ENCODE measurements around the gene AFG1L. TPM values are rescaled to one million over a fixed set of nuclear protein-coding genes. Genes with fewer than 3 reads are reported as not detected.
"Not testable (repeated sequence)": the region's sequence is repeated elsewhere in the genome, so short reads cannot be mapped to it uniquely, and the experiment has no call there.

Gene AFG1L
- polyA plus RNA-seq, 1 of the 3 experiments (the other 2 are of a cell fraction): 0.71 TPM

- no peaks in the 10 kb centered on the region for H3K9me2 ChIP-seq
- no peaks in the 10 kb centered on the region for H3K9me3 ChIP-seq
- H3K27ac ChIP-seq (ENCODE audit: low read depth in 2 of 2, low read length in 1 of 2): no peak overlapping the region
- TF ChIP-seq FOXM1 (IDR thresholded peaks at IDR 0.05; ENCODE audit: low read depth) (no peak), ZBTB33 (IDR thresholded peaks at IDR 0.05; ENCODE audit: borderline replicate concordance, low read depth) (no peak), USF2 (IDR thresholded peaks at IDR 0.05; ENCODE audit: borderline replicate concordance, low read depth, low read length) (no peak), ELF1 (IDR thresholded peaks at IDR 0.05) (no peak), RCOR1 (IDR thresholded peaks at IDR 0.05; ENCODE audit: low read length) (no peak)
- ChIA-PET POLR2A (no interaction called here), CTCF (interaction anchor here (1.3 kb wide), 1 partner anchor 11 kb away, joined by 3 read pairs; no protein-coding TSS in a partner anchor)
- WGBS (ENCODE audit: low lambda C conversion rate): 73% methylated on average over 4 of the region's 4 CpGs
- no peak for DNase-seq
- H3K79me2 ChIP-seq (ENCODE audit: insufficient read depth): no peaks in the 10 kb centered on the region
- H3F3A ChIP-seq (replicated peaks; ENCODE audit: insufficient read depth): no peaks in the 10 kb centered on the region
- no peak overlapping the region for H2AFZ ChIP-seq (ENCODE audit: low read depth)
- peaks cover 0 to 3% of the 10 kb centered on the region in 2 experiments for H3K36me3 ChIP-seq (replicated peaks in 1 of 2; ENCODE audit: control insufficient read depth in 1 of 2, insufficient read depth in 2 of 2, low read length in 1 of 2)
- H3K4me1 ChIP-seq (ENCODE audit: control insufficient read depth in 1 of 2, insufficient read depth in 2 of 2, low read depth in 1 of 2, low read length in 1 of 2): no peaks in the 10 kb centered on the region
- H3K9ac ChIP-seq: no peak overlapping the region
- no peaks in the 10 kb centered on the region for H4K20me1 ChIP-seq (ENCODE audit: insufficient read depth)
- no peak overlapping the region for H3K4me3 ChIP-seq (ENCODE audit: low read depth in 2 of 2, low read length in 1 of 2)
- no peak overlapping the region for H3K4me2 ChIP-seq
- no peaks in the 10 kb centered on the region for H3K27me3 ChIP-seq (ENCODE audit: insufficient read depth)
Observed at GRCh38 chr6:108323710-108324466, 29.0 kb downstream of the AFG1L start.

GRCh38 chr6:108330221-108330785 lies 35.4 kb downstream of the AFG1L start:
- H3K27ac ChIP-seq (ENCODE audit: low read depth in 2 of 2, low read length in 1 of 2); H3K9me3 ChIP-seq; H3K9me2 ChIP-seq; H3K36me3 ChIP-seq (replicated peaks in 1 of 2; ENCODE audit: control insufficient read depth in 1 of 2, insufficient read depth in 2 of 2, low read length in 1 of 2); H3F3A ChIP-seq (replicated peaks; ENCODE audit: insufficient read depth); H3K27me3 ChIP-seq (ENCODE audit: insufficient read depth); H2AFZ ChIP-seq (ENCODE audit: low read depth); H4K20me1 ChIP-seq (ENCODE audit: insufficient read depth); H3K4me3 ChIP-seq (ENCODE audit: low read depth in 2 of 2, low read length in 1 of 2); H3K4me2 ChIP-seq; POLR2A ChIA-PET; H3K9ac ChIP-seq; H3K79me2 ChIP-seq (ENCODE audit: insufficient read depth); DNase-seq; H3K4me1 ChIP-seq (ENCODE audit: control insufficient read depth in 1 of 2, insufficient read depth in 2 of 2, low read depth in 1 of 2, low read length in 1 of 2): not testable (repeated sequence)
- CTCF ChIA-PET: interaction anchor here (1.4 kb wide), 1 partner anchor 64 kb away, joined by 3 read pairs; no protein-coding TSS in a partner anchor
- 91% methylated on average over 7 of the region's 7 CpGs for WGBS (ENCODE audit: low lambda C conversion rate)

- Histone ChIP-seq H4K20me1 (ENCODE audit: insufficient read depth) (no peaks in the 10 kb centered on the region), H3K9ac (no peak overlapping the region), H3K4me2 (no peak overlapping the region), H3K36me3 (replicated peaks in 1 of 2; ENCODE audit: control insufficient read depth in 1 of 2, insufficient read depth in 2 of 2, low read length in 1 of 2) (peaks cover 0 to 3% of the 10 kb centered on the region in 2 experiments), H3K27me3 (ENCODE audit: insufficient read depth) (no peaks in the 10 kb centered on the region), H3F3A (replicated peaks; ENCODE audit: insufficient read depth) (no peaks in the 10 kb centered on the region), H3K27ac (ENCODE audit: low read depth in 2 of 2, low read length in 1 of 2) (no peak overlapping the region), H3K9me2 (no peaks in the 10 kb centered on the region), H3K9me3 (no peaks in the 10 kb centered on the region), H3K4me1 (ENCODE audit: control insufficient read depth in 1 of 2, insufficient read depth in 2 of 2, low read depth in 1 of 2, low read length in 1 of 2) (no peaks in the 10 kb centered on the region), H2AFZ (ENCODE audit: low read depth) (no peak overlapping the region), H3K4me3 (ENCODE audit: low read depth in 2 of 2, low read length in 1 of 2) (no peak overlapping the region), H3K79me2 (ENCODE audit: insufficient read depth) (no peaks in the 10 kb centered on the region)
- 93% methylated on average over 2 of the region's 2 CpGs for WGBS (ENCODE audit: low lambda C conversion rate)
- DNase-seq: no peak
- CTCF ChIA-PET: interaction anchor here (1.4 kb wide), 1 partner anchor 64 kb away, joined by 3 read pairs; no protein-coding TSS in a partner anchor
- POLR2A ChIA-PET: no interaction called here
- TF ChIP-seq REST (IDR thresholded peaks at IDR 0.05; ENCODE audit: low read depth, low read length) (no peak), RXRA (IDR thresholded peaks at IDR 0.05; ENCODE audit: borderline replicate concordance, low read depth) (no peak), YY1 (IDR thresholded peaks at IDR 0.05; ENCODE audit: low read depth) (no peak), PBX3 (IDR thresholded peaks at IDR 0.05) (no peak), ZBTB33 (IDR thresholded peaks at IDR 0.05; ENCODE audit: borderline replicate concordance, low read depth) (no peak)
Observed at GRCh38 chr6:108330806-108331205, 36.0 kb downstream of the AFG1L start.

Data from SK-N-SH (cell line).